K562 (cell line): ENCODE results near the gene ITGBL1. TPM values are rescaled to one million over a fixed set of nuclear protein-coding genes. Genes with fewer than 3 reads are reported as not detected.

ENCODE experiments used
- ATAC-seq: fragments of 200-7000 bp; cut with Tn5 transposase; 3 replicates; pipeline ENCODE4 v1.9.1; 2020; ENCODE audit warnings: moderate library complexity
- BruUV-seq: library from RNA; stranded (reverse); fragments of 400-500 nt; replicated peaks from 2 replicates; lab custom pipeline; 2021; lab: Mats Ljungman, UMichigan
- CTCF ChIA-PET: fragments of 300-600 bp; formaldehyde crosslinking; extraction: SDS; loops from one replicate; lab custom pipeline; 2021; ENCODE audit warnings: low intra/inter-chr PET ratio; lab: Yijun Ruan, JAX
- POLR2A ChIA-PET: fragments of 300-600, 350-650 bp; sonication (Branson Sonifier 250); formaldehyde crosslinking; extraction: SDS; loops from one replicate; lab custom pipeline; 2021; ENCODE audit warnings: antibody characterized with exemption, inconsistent platforms; lab: Yijun Ruan, JAX
- DNase-seq, 4 experiments: peaks; one replicate each; pipeline versions ENCODE4 v3.0.0 to v3.0.0-alpha.2; 2011 to 2018; ENCODE audit warnings: low spot score in 3 of 4, mixed read lengths in 3 of 4; ENCODE audit errors: extremely low read depth in 1 of 4
- FAIRE-seq: peaks from 2 replicates; lab custom pipeline; 2011; peaks lifted over from hg19 to GRCh38; lab: Jason Lieb, UNC
- H2AFZ ChIP-seq: 2 replicates; pipeline ENCODE4 v1.6.0; 2011; ENCODE audit warnings: low read depth, low read length, control low read depth, inconsistent platforms
- H3K27ac ChIP-seq: fragments of 200-600 bp; 3 replicates; pipeline ENCODE4 v1.8.0; 2011; ENCODE audit warnings: low read depth, mild to moderate bottlenecking, control low read depth, inconsistent platforms, low read length, moderate library complexity, mixed read lengths; ENCODE audit errors: extremely low read depth
- H3K27me3 ChIP-seq, 2 experiments: fragments of 300-600 bp in 1 of 2; 2 replicates in 1 of 2; 3 replicates in 1 of 2; pipeline versions ENCODE4 v1.6.0 to v1.8.0; 2011; ENCODE audit warnings: inconsistent platforms in 2 of 2, low read length in 2 of 2, mild to moderate bottlenecking in 1 of 2, mixed read lengths in 1 of 2, moderate library complexity in 1 of 2; ENCODE audit not compliant: control insufficient read depth in 2 of 2, insufficient read depth in 2 of 2
- H3K36me3 ChIP-seq: fragments of 300-600 bp; 3 replicates; pipeline ENCODE4 v1.8.0; 2011; ENCODE audit warnings: mild to moderate bottlenecking, low read length, inconsistent platforms; ENCODE audit not compliant: control insufficient read depth, insufficient read depth
- H3K4me1 ChIP-seq, 2 experiments: fragments of 200-600 bp in 1 of 2; replicated peaks in 1 of 2; 2 replicates in 1 of 2; 3 replicates in 1 of 2; pipeline versions ENCODE4 v1.5.1 to v1.8.0; 2011; ENCODE audit warnings: inconsistent platforms in 2 of 2, low read length in 2 of 2, mild to moderate bottlenecking in 1 of 2, mixed read lengths in 1 of 2, moderate library complexity in 1 of 2; ENCODE audit not compliant: control insufficient read depth in 2 of 2, insufficient read depth in 2 of 2
- H3K4me2 ChIP-seq: 2 replicates; pipeline ENCODE4 v1.6.1; 2011; ENCODE audit warnings: low read length, control low read depth, inconsistent platforms, mixed read lengths; ENCODE audit not compliant: insufficient read depth
- H3K4me3 ChIP-seq: fragments of 200-600 bp; sonication (generic), shearing (Covaris generic); 2 replicates; pipeline ENCODE4 v1.5.1; 2016; ENCODE audit warnings: control low read depth, inconsistent platforms
- H3K79me2 ChIP-seq: fragments of 200-600 bp; 3 replicates; pipeline ENCODE4 v1.8.0; 2011; ENCODE audit warnings: low read length, inconsistent platforms; ENCODE audit not compliant: control insufficient read depth, insufficient read depth
- H3K9ac ChIP-seq, 2 experiments: 2 replicates each; pipeline versions ENCODE4 v1.6.0 to v1.6.1; 2011; ENCODE audit warnings: low read depth in 2 of 2, low read length in 2 of 2, control low read depth in 1 of 2, inconsistent platforms in 1 of 2, mild to moderate bottlenecking in 1 of 2, mixed read lengths in 1 of 2; ENCODE audit not compliant: insufficient read depth in 1 of 2
- H3K9me1 ChIP-seq: one replicate; pipeline ENCODE4 v1.6.0; 2011; ENCODE audit warnings: inconsistent platforms, mild to moderate bottlenecking, low read length, moderate library complexity; ENCODE audit not compliant: control insufficient read depth, insufficient read depth
- H3K9me3 ChIP-seq: replicated peaks from 2 replicates; pipeline ENCODE4 v1.5.1; 2011; ENCODE audit warnings: low read depth, low read length, inconsistent platforms; ENCODE audit not compliant: control insufficient read depth, insufficient read depth
- H4K20me1 ChIP-seq: replicated peaks from 2 replicates; pipeline ENCODE4 v1.6.1; 2011; ENCODE audit warnings: low read length, inconsistent platforms, mixed read lengths; ENCODE audit not compliant: control insufficient read depth, insufficient read depth
- CXXC5 ChIP-seq: fragments of 250-450 bp; sonication (Bioruptor Pico); IDR thresholded peaks from 2 replicates; pipeline ENCODE4 v1.8.0; 2022; ENCODE audit warnings: inconsistent platforms, mild to moderate bottlenecking, moderate library complexity
- DIDO1 ChIP-seq: fragments of 450-650 bp; IDR thresholded peaks from 2 replicates; pipeline ENCODE4 v1.6.1; 2016; ENCODE audit warnings: low read depth, missing biosample characterization, missing genetic modification characterization
- ETV5 ChIP-seq: sonication (generic); formaldehyde crosslinking; IDR thresholded peaks from 2 replicates; pipeline ENCODE4 v1.4.0; 2020; ENCODE audit warnings: low read depth, mild to moderate bottlenecking, missing genetic modification reagents
- HMG20A ChIP-seq: fragments of 450-650 bp; formaldehyde crosslinking; conservative IDR thresholded peaks from 2 replicates; pipeline ENCODE4 v1.4.0; 2020; ENCODE audit warnings: mild to moderate bottlenecking, mixed read lengths
- OTX1 ChIP-seq: fragments of 450-650 bp; formaldehyde crosslinking; IDR thresholded peaks from 2 replicates; pipeline ENCODE4 v1.4.0; 2022; ENCODE audit warnings: mild to moderate bottlenecking
- PTBP1 ChIP-seq: fragments of 200-400 bp; formaldehyde crosslinking; IDR thresholded peaks from 2 replicates; pipeline ENCODE4 v1.6.1; 2017; ENCODE audit warnings: low read depth, low read length
- SRSF7 ChIP-seq: fragments of 200-400 bp; formaldehyde crosslinking; optimal IDR thresholded peaks from 2 replicates; pipeline ENCODE3; 2017; ENCODE audit warnings: mild to moderate bottlenecking, low read depth, low read length
- ZNF445 ChIP-seq: fragments of 250-450 bp; sonication (Bioruptor Pico); IDR thresholded peaks from 2 replicates; pipeline ENCODE4 v1.4.0; 2020; ENCODE audit warnings: low read depth, mild to moderate bottlenecking, moderate library complexity
- ZNF668 ChIP-seq: fragments of 250-450 bp; sonication (Bioruptor Pico); IDR thresholded peaks from 2 replicates; pipeline ENCODE4 v1.8.0; 2022; ENCODE audit warnings: mild to moderate bottlenecking, inconsistent platforms
- WGBS: fragments of 100-300 bp; shearing (Covaris generic); methylation state at CpG from one replicate; pipeline ENCODE4 v1.1.6; 2016; ENCODE audit warnings: low coverage, mixed read lengths; ENCODE audit not compliant: insufficient coverage; ENCODE audit errors: missing lambda C conversion rate; 5-methylcytosine and 5-hydroxymethylcytosine counted together
- in situ Hi-C: fragments of 300-500 bp; cut with MboI; formaldehyde crosslinking; loops from 4 replicates; pipeline ENCODE4 v1.15.0; 2018; ENCODE audit warnings: inconsistent platforms, mixed read lengths
- intact Hi-C: fragments of 100-400 bp; cut with micrococcal nuclease; formaldehyde crosslinking; loops from 2 replicates; pipeline ENCODE4 v1.14.2; 2022
- polyA plus RNA-seq, 8 experiments: library from polyadenylated mRNA; depleted of rRNA in 4 of 8; stranded (reverse) in 5 of 8; unstranded in 3 of 8; fragments of >200 nt; fragmentation: Nextera tagmentation in 2 of 8; fragmentation: Illumina TruSeq in 1 of 8; extraction: Ambion mirVana in 2 of 8; extraction: Trizol in 1 of 8; gene quantifications; 2 replicates each; pipeline versions ENCODE4 v1.2.1 to v1.2.3, GENCODE V29; 2011 to 2014; ENCODE audit warnings: inconsistent platforms in 1 of 8, missing spikeins in 1 of 8
- total RNA-seq, 7 experiments: library from RNA; depleted of rRNA in 6 of 7; stranded (reverse); fragments of >200 nt in 6 of 7; fragmentation: Illumina TruSeq in 2 of 7; extraction: Trizol in 2 of 7; gene quantifications; 2 replicates each; pipeline versions ENCODE4 v1.2.1 to v1.2.3, GENCODE V29; 2011 to 2021; ENCODE audit warnings: low replicate concordance in 1 of 7

ITGBL1 gene
- total and polyA plus RNA-seq, 9 of the 15 experiments (the other 6 are each of a cell fraction or from before 2014, with no cell fraction given): 0.04 to 0.73 (median 0.32) TPM; not detected in 1

GRCh38 chr13:101739382-101740178 is 287.1 kb downstream of the ITGBL1 start:
- H3K79me2 ChIP-seq: no peaks in the 10 kb centered on the region
- H3K36me3 ChIP-seq: no peaks in the 10 kb centered on the region
- intact Hi-C loops (no loop called here), in situ Hi-C loops (no loop called here)
- no peaks in the 10 kb centered on the region for H3K4me1 ChIP-seq
- BruUV-seq: no TSS peak
- no peak overlapping the region for H3K27ac ChIP-seq
- H3K4me3 ChIP-seq: no peak overlapping the region
- H2AFZ ChIP-seq: no peak overlapping the region
- CTCF ChIA-PET: no interaction called here
- no peaks in the 10 kb centered on the region for H3K9me3 ChIP-seq
- H3K4me2 ChIP-seq: no peak overlapping the region
- no peak for TF ChIP-seq ZNF445 (CRISPR knock-in tag)
- TF ChIP-seq PTBP1: no peak
- TF ChIP-seq SRSF7: no peak
- no peak for TF ChIP-seq HMG20A (CRISPR knock-in tag)
- TF ChIP-seq OTX1 (CRISPR knock-in tag): no peak
- TF ChIP-seq ETV5 (CRISPR knock-in tag): no peak
- TF ChIP-seq ZNF668 (CRISPR knock-in tag): no peak
- no peak for TF ChIP-seq DIDO1 (tag)
- TF ChIP-seq CXXC5 (CRISPR knock-in tag): no peak
- DNase-seq (no peak), ATAC-seq (no peak), FAIRE-seq (no peak)
- no peaks in the 10 kb centered on the region for H3K27me3 ChIP-seq
- H4K20me1 ChIP-seq: no peaks in the 10 kb centered on the region
- POLR2A ChIA-PET: no interaction called here
- H3K9me1 ChIP-seq: no peaks in the 10 kb centered on the region
- WGBS: 0% methylated on average over 6 of the region's 9 CpGs
- H3K9ac ChIP-seq: no peak overlapping the region
